Mononuclear cell (primary cell): Measurements from ENCODE around the gene TF. TPM values are rescaled to one million over a fixed set of nuclear protein-coding genes. Genes with fewer than 3 reads are reported as not detected.

Experiments
- H3K27me3 ChIP-seq: 2 replicates; pipeline ENCODE4 v1.6.0; 2011; ENCODE audit warnings: low read length, control low read depth; ENCODE audit not compliant: insufficient read depth
- H3K4me1 ChIP-seq: 2 replicates; pipeline ENCODE4 v1.5.1; 2011; ENCODE audit warnings: mild to moderate bottlenecking, low read length, control low read depth; ENCODE audit not compliant: insufficient read depth
- H3K4me3 ChIP-seq: 2 replicates; pipeline ENCODE4 v1.5.1; 2011; ENCODE audit warnings: mild to moderate bottlenecking, low read length, moderate library complexity
- H3K9me3 ChIP-seq: 2 replicates; pipeline ENCODE4 v1.5.1; 2011; ENCODE audit warnings: low read depth, mild to moderate bottlenecking, control low read depth, low read length
- total RNA-seq: library from RNA; depleted of rRNA; stranded (reverse); fragments of >200 nt; gene quantifications from one replicate; pipeline ENCODE4 v1.2.3, GENCODE V29; 2012

The TF gene
- total RNA-seq, 1 donor: not detected

DNA sequence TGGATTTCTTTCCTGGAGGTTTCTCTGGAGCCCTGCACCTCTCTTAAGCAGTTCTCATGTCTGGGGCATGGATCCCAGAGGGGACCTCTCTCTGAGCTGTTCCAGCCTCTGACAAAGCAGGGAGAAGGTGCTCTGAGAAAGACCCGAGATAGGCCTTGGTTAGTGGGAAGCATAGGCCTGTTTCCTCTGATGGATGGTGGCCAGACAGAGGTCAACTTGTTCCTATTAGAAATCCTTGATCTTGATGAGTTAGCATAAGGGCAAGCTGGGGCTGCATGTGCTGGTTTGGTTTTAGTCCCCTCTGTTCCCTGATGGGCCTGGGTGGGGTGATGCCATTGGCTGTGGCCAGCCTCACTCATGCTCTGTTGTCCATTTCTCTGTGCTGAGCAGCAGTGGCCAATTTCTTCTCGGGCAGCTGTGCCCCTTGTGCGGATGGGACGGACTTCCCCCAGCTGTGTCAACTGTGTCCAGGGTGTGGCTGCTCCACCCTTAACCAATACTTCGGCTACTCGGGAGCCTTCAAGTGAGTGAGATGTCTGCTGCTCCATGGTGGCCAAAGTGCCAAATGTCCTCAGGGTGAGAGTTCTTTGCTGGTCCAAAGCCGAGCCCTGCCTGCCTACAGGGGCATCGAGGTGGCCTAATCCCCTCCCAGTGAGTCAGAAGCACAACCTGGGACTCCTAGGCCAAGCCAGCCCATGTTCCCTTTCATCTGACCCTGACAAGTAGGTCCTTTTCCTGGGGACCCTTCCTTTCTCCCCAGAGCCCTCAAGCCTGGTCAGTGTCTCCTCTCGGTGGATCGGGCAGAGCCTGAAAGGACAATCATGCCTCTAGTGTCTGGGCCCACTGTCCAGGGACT, 9.0 kb downstream of the TF start:
- Histone ChIP-seq H3K4me1 (no peaks in the 10 kb centered on the region), H3K9me3 (no peaks in the 10 kb centered on the region), H3K27me3 (no peaks in the 10 kb centered on the region), H3K4me3 (no peak overlapping the region)

DNA sequence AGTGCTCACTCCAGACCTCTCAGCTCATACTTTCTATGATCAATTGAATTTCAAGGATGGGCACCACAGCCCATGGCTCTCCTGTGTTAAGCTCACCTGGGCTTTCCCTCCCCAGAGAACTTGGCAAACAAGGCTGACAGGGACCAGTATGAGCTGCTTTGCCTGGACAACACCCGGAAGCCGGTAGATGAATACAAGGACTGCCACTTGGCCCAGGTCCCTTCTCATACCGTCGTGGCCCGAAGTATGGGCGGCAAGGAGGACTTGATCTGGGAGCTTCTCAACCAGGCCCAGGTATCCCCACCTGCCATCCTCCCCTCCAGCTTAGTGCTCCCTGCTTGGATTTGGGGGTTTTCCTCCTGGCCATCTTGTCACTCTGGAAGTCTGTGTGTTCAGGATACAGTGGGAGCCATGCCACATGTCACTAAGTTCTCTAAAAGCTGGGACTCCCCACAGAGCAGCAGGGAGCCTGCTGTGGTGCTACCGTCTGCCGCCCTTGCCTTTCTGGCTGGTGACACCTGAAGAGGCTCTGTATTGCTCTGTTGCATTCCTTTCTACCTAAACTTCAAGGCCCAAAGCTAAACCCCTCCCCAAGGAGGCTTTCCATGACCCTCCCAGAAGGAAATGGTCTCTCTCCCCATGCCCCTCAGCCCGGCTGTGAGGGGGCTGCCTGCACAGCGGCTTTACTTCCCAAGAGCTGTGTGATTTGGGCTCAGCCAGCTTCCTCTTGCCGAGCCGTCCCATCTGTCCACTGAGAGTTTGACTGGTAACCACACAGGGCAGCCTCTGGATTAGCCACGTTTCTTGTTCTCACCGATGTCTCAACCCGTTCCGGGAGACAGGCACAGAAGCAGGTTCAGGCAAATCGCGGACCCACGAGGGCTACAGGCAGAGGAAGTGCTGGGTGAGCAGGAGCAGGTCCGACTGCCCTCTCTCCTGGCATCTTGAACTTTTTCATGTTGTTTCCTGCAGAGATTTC, 10.8 kb downstream of the TF start:
- Histone ChIP-seq H3K9me3 (no peaks in the 10 kb centered on the region), H3K27me3 (peaks cover 3% of the 10 kb centered on the region), H3K4me3 (no peak overlapping the region), H3K4me1 (no peaks in the 10 kb centered on the region)

DNA sequence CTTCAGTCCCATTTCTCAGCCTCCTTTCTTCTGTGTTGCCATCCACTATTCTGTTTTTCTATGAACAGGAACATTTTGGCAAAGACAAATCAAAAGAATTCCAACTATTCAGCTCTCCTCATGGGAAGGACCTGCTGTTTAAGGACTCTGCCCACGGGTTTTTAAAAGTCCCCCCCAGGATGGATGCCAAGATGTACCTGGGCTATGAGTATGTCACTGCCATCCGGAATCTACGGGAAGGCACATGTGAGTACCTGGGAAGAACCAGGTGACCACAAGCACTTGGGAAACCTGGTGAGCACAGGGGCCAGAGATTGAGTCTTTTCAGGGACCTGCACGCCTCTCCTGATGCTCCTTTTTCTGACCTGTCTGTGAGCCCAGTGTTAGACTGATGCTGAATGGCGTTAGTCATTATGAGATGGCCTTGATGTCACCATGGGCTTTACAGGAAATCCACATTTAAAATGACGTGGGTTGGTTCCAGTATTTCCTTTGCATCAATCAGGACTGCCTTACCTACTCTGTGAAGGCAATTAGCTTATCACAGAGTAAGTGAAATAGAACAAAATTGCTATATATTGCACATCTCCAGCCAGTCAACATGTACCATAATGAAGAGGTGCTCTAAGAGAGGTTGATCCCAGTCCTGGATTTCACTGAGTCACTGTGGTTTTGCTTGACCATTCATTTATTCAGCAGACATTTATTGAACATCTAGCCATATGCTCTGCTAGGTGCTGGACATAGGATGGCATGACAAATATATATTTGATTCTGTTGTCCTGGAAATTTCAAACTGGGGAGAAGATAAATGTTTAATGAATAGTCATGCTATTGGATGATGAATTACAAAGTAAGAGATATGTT, 11.7 kb downstream of the TF start:
- Histone ChIP-seq H3K4me1 (no peaks in the 10 kb centered on the region), H3K4me3 (no peak overlapping the region), H3K27me3 (peaks cover 3% of the 10 kb centered on the region), H3K9me3 (no peaks in the 10 kb centered on the region)

DNA sequence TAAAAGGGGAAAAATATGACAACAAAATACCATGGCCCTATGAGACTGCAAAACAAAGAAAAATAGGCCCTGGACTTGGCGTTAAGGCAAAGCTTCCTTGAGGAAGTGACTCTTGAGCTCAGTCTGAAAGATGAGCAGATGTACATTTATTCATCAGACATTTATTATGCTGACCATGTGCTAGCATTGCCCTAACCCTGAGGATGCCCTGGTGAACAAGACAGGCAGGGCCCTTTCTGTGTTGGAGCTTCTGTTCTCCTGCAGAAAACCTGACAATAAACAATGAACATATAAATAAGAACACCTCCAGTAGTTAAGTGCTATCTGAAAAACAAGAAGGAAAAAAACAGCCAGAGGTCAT, 12.4 kb downstream of the TF start:
- Histone ChIP-seq H3K9me3 (no peaks in the 10 kb centered on the region), H3K4me1 (no peaks in the 10 kb centered on the region), H3K27me3 (peaks cover 3% of the 10 kb centered on the region), H3K4me3 (no peak overlapping the region)

DNA sequence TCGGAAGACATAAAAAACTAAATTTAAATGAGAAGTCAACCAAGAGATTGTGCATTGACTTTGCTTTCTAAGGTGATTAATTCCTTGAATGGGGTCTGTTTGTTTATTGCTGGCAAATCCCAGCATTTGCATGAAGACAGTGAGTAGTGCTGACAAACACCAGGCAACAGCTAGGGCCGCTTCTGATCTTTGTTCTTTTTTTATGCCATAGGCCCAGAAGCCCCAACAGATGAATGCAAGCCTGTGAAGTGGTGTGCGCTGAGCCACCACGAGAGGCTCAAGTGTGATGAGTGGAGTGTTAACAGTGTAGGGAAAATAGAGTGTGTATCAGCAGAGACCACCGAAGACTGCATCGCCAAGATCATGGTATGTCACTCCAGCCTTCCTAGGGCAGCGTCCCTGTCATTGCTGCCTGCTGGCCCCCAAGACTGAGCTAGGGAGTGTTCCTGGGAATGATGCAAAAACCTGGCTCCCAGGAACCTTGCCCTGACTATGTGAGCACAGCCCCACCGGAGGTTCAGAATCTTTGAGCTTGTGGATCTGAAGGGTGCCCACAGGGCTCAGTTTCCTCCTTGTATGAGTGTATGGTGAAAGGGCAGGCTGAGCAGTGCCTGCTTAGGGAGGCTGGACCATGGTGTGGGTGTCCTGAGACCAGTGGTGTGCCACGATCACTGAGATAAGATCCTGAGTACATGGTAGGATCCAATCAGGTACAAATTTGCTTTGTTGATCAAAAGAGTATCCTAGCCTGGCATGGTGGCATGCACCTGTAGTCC, 13.0 kb downstream of the TF start:
- Histone ChIP-seq H3K4me3 (no peak overlapping the region), H3K4me1 (no peaks in the 10 kb centered on the region), H3K27me3 (peaks cover 3% of the 10 kb centered on the region), H3K9me3 (no peaks in the 10 kb centered on the region)

DNA sequence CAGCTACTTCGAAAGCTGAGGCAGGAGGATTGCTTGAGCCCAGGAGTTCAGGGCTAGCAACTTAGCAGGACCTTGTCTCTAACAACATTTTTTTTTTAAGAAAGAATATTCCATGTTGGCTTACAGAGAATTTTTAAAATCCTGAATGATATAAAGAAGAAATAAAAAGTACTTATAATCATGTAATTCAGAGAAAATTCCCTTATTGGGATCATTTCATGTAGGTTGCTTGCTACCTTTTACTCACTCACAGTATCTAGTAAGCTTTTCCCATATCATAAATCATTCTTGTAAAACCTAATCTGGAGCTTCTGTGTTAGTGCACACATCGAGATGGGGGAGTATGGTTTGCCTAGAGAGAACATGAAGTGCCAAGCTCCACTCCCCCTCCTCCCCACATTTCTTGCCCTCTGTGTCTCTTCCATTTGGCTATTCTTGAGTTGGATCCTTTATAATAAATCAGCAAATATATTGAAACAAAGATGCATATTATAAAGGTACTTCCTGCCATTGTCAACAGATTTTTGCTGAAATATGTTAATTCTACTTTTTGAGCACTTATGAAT, 13.6 kb downstream of the TF start:
- Histone ChIP-seq H3K27me3 (peaks cover 3% of the 10 kb centered on the region), H3K9me3 (no peaks in the 10 kb centered on the region), H3K4me3 (no peak overlapping the region), H3K4me1 (no peaks in the 10 kb centered on the region)

DNA sequence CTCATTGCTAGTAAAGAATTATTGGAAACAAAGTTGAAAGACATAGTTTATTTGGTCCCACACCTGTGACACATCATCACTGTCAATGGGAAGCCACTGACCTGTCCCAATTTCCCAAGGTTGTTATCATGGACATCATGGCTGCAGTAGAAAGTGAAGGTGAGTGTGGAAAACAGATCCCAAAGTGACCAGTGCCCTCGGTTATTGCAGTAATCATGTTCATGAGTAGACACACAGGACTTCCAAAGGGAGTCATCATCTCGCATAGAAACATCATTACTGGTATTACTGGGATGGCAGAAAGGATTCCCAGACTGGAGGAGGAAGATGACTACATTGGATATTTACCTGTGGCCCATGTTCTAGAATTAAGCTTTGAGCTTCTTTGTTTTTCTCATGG, 14.7 kb downstream of the TF start:
- Histone ChIP-seq H3K27me3 (peaks cover 3% of the 10 kb centered on the region), H3K9me3 (no peaks in the 10 kb centered on the region)

DNA sequence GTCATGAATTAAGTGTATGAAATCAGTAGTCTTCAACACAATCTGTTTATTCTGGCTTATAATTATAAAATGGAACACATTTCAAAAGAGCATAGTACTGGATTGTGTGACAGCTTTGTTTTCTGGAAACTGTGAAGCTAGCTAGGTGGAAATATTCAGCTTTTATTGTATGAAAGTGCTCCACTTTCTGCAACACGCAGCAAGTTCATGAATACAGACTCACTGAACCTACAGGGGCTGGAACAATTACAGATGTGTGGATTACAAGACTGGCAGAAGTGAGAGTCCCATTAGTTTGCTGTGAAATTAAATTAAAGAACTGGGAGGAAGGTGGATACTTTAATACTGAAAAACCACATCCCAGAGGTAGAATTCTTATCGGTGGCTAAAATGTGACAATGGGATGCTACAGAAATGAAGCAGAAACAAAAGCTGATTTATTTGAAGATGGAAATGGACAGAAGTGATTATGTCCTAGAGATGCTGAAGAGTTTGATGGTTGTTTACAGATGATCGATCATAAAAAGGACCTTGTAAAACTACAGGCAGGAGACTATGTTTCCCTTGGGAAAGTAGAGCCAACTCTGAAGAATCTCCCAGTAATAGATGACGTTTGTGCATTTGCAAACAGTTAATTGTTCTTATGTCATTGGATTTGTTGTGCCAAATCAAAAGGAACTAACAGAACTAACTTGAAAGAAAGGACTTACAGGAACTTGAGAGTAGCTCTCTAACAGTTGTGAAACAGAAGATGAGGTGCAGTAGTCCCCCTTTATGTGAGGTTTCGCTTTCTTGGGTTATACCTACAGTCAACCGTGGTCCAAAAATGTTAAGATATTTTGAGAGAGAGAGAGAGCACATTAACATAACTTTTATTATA, 15.7 kb downstream of the TF start:
- Histone ChIP-seq H3K9me3 (no peaks in the 10 kb centered on the region), H3K4me3 (no peak overlapping the region), H3K4me1 (no peaks in the 10 kb centered on the region), H3K27me3 (peaks cover 3% of the 10 kb centered on the region)

More for the DNA sequence above, 14.7 kb downstream of the TF start:
- H3K4me3 ChIP-seq: no peak overlapping the region
- no peaks in the 10 kb centered on the region for H3K4me1 ChIP-seq

DNA sequence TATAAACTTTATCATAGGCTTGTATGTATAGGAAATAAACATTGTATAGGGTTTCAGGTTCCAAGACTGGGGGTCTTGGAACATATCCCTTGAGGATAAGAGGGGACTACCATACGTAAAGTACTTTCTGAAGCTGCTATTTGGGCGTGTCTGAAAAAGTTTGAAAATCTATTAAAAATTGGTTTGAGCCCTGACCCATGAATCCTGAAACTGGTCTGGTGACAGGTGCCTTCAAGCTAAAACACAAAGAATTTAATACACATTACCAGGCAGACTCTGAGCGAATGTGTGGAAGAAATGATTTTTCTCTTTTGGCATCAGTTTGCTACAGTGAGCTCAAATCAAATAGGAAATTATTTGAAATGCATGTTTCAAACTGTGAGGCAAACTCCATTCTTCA, 16.3 kb downstream of the TF start:
- no peak overlapping the region for H3K4me3 ChIP-seq
- H3K4me1 ChIP-seq: no peaks in the 10 kb centered on the region
- no peaks in the 10 kb centered on the region for H3K9me3 ChIP-seq
- peaks cover 3% of the 10 kb centered on the region for H3K27me3 ChIP-seq

DNA sequence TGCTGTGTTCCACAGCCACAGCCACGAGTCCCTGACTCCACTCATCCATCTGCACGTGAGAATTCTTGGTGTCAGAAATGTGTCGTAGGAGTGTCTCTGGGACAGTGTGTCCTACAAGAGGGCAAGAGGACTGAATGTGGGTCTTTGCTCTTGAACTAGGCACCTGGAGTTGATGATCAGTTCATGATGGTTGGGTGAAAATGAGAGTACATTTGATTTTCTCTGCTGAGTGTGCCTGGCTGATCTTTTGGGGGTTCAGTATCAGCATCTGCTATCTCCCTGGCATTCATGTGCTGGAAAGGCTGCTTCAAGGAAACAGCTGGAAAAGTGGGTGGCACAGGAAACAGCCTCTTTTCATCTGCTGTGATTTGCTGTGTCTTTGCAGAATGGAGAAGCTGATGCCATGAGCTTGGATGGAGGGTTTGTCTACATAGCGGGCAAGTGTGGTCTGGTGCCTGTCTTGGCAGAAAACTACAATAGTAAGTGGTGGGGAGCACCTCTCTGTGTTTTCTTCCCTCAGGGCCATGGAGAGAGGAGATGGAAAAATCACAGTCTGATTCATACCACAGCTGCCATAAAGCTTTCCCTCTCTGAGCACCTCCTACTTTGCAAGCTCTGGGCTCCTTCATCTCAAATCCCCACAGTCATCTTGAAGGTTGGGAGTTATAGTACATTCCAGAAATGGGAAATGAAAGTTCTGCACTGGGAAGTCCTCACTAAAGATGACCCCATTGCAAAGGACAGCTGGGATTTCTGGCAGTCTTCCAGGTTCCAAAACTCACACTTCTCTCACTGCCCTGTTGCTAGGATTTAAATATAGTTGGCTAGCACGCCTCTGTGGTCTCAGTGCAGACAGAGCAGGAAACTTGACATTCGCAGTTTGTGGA, 17.8 kb downstream of the TF start:
- Histone ChIP-seq H3K4me1 (no peaks in the 10 kb centered on the region), H3K4me3 (no peak overlapping the region), H3K27me3 (peaks cover 3% of the 10 kb centered on the region), H3K9me3 (no peaks in the 10 kb centered on the region)

DNA sequence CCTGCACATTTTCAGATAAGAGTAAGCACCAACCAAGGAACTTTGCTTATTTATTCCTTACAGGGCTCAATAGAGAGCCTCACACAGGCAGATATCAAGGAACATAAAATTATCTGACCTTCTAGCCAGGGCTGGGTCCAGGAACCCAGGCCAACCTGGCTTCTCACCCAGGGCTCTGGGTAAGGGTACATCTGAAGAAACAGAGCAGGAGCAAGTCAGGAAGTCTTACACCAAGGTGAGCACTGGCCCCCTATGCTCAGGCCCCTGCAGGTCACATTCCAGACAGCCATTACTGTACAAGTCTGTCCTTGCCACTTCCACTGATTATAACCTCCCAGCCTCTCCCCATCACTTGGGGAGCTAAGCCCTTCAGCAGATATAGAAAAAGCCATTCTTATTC, 19.1 kb downstream of the TF start:
- Histone ChIP-seq H3K4me3 (no peak overlapping the region), H3K9me3 (no peaks in the 10 kb centered on the region), H3K4me1 (no peaks in the 10 kb centered on the region), H3K27me3 (peaks cover 3% of the 10 kb centered on the region)

DNA sequence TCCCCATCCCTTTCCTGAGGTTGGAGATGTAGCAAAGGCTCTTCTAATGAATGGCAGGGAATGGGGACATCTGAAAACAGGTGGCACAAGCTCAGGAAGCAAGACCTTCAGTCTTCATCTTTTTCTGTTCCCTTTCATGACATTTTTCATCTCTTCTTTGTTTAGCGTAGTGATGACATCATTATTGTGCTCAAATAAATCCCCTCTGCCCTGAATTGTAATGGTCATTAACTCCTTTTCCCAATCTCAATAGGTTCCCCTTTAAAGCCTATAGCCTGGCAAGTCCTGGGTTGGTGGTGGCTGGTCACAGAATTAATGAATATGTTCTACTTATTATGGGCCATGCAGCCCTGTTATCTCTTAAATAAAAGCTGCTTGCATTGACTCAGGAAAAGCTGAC, 21.4 kb downstream of the TF start:
- no peaks in the 10 kb centered on the region for H3K9me3 ChIP-seq
- H3K27me3 ChIP-seq: no peaks in the 10 kb centered on the region
- no peaks in the 10 kb centered on the region for H3K4me1 ChIP-seq
- no peak overlapping the region for H3K4me3 ChIP-seq
